ENCODE results near the gene ZFP36L2.

DNA sequence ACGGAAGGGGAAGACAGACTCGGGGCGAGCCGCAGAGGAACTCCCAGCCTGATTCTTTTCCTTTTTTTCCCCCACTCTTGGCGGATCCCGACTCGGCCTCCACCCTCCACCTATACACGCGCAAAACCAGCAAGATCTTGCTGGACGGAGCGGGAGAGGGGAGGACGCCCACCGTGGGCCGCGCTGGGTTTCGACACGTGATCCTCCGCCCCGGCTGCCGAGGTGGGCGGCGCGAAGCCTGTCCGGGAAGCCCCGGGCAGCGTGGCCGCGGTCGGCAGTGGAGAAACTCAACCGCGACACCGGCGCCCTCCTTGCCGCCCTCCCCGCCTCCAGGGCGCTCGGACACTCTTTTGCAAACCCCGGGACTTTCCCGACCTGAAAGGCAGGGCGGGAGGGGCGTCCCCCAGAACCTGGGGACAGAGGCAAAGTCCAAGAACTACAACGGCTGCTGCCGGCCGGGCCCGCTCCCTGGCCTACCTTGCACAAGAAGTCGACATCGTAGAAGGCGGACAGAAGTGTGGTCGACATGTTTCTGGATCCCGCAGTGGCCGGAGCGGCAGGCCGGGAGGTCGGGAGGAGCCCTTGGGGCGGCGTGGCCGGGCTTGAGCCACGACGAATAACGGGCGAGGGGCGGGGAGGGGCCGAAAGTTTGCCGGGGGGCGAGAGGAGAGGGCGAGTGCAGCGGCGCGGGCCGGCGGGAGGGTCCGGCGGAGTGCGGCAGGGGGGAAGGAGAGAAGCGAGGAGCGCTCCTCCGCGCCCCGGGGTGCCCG, 433 bp downstream of the ZFP36L2 start:
- TF ChIP-seq, protein P1, sequence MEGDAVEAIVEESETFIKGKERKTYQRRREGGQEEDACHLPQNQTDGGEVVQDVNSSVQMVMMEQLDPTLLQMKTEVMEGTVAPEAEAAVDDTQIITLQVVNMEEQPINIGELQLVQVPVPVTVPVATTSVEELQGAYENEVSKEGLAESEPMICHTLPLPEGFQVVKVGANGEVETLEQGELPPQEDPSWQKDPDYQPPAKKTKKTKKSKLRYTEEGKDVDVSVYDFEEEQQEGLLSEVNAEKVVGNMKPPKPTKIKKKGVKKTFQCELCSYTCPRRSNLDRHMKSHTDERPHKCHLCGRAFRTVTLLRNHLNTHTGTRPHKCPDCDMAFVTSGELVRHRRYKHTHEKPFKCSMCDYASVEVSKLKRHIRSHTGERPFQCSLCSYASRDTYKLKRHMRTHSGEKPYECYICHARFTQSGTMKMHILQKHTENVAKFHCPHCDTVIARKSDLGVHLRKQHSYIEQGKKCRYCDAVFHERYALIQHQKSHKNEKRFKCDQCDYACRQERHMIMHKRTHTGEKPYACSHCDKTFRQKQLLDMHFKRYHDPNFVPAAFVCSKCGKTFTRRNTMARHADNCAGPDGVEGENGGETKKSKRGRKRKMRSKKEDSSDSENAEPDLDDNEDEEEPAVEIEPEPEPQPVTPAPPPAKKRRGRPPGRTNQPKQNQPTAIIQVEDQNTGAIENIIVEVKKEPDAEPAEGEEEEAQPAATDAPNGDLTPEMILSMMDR (IDR thresholded peaks at IDR 0.05; ENCODE audit: low read depth, low read length) = no peak
- no peak for TF ChIP-seq EZH2phosphoT487 (IDR thresholded peaks at IDR 0.05; ENCODE audit: low read depth)

Measured in OCI-LY3 (cell line).